Astrocyte (in vitro differentiated cells and primary cell): ENCODE measurements around the gene FILIP1L. TPM values are rescaled to one million over a fixed set of nuclear protein-coding genes. Genes with fewer than 3 reads are reported as not detected.

Experiments
- DNase-seq: peaks from one replicate; pipeline ENCODE4 v3.0.0-alpha.2; 2010; ENCODE audit warnings: low read depth
- FAIRE-seq: peaks from 2 replicates; lab custom pipeline; 2011; peaks lifted over from hg19 to GRCh38; lab: Jason Lieb, UNC
- H2AFZ ChIP-seq: 2 replicates; pipeline ENCODE4 v1.6.0; 2012; ENCODE audit warnings: low read depth, low read length, inconsistent platforms
- H3K27ac ChIP-seq: 2 replicates; pipeline ENCODE4 v1.5.1; 2011; ENCODE audit warnings: low read depth, low read length, inconsistent platforms
- H3K27me3 ChIP-seq: 2 replicates; pipeline ENCODE4 v1.6.0; 2011; ENCODE audit warnings: low read length, inconsistent platforms; ENCODE audit not compliant: insufficient read depth
- H3K36me3 ChIP-seq: 2 replicates; pipeline ENCODE4 v1.5.1; 2011; ENCODE audit warnings: low read length, inconsistent platforms; ENCODE audit not compliant: insufficient read depth
- H3K4me1 ChIP-seq: 2 replicates; pipeline ENCODE4 v1.5.1; 2011; ENCODE audit warnings: low read length, inconsistent platforms; ENCODE audit not compliant: insufficient read depth
- H3K4me2 ChIP-seq: 2 replicates; pipeline ENCODE4 v1.6.0; 2012; ENCODE audit warnings: low read length, inconsistent platforms
- H3K4me3 ChIP-seq: 2 replicates; pipeline ENCODE4 v1.5.1; 2011; ENCODE audit warnings: low read depth, mild to moderate bottlenecking, low read length, inconsistent platforms; ENCODE audit not compliant: insufficient read depth
- H3K79me2 ChIP-seq: 2 replicates; pipeline ENCODE4 v1.6.0; 2012; ENCODE audit warnings: mild to moderate bottlenecking, low read length, inconsistent platforms; ENCODE audit not compliant: insufficient read depth
- H3K9ac ChIP-seq: 2 replicates; pipeline ENCODE4 v1.6.0; 2012; ENCODE audit warnings: mild to moderate bottlenecking, low read length, inconsistent platforms
- H3K9me3 ChIP-seq: 2 replicates; pipeline ENCODE4 v1.5.1; 2012; ENCODE audit warnings: low read depth, mild to moderate bottlenecking, low read length, inconsistent platforms; ENCODE audit not compliant: insufficient read depth
- H4K20me1 ChIP-seq: 2 replicates; pipeline ENCODE4 v1.6.0; 2012; ENCODE audit warnings: low read length, inconsistent platforms; ENCODE audit not compliant: insufficient read depth
- H3K27ac Mint-ChIP-seq: one replicate; pipeline ENCODE4 v1.8.0; 2021; ENCODE audit warnings: mild to moderate bottlenecking, mixed read lengths; ENCODE audit not compliant: unreplicated experiment
- H3K27me3 Mint-ChIP-seq: one replicate; pipeline ENCODE4 v1.8.0; 2021; ENCODE audit warnings: low read depth, mixed read lengths; ENCODE audit not compliant: unreplicated experiment
- H3K36me3 Mint-ChIP-seq: one replicate; pipeline ENCODE4 v1.8.0; 2021; ENCODE audit warnings: low read depth, mixed read lengths; ENCODE audit not compliant: unreplicated experiment
- H3K4me1 Mint-ChIP-seq: one replicate; pipeline ENCODE4 v1.8.0; 2021; ENCODE audit warnings: low read depth, mixed read lengths; ENCODE audit not compliant: unreplicated experiment
- H3K4me3 Mint-ChIP-seq: one replicate; pipeline ENCODE4 v1.8.0; 2021; ENCODE audit warnings: mild to moderate bottlenecking, moderate library complexity, mixed read lengths; ENCODE audit not compliant: unreplicated experiment
- H3K9me3 Mint-ChIP-seq: one replicate; pipeline ENCODE4 v1.8.0; 2021; ENCODE audit warnings: mild to moderate bottlenecking, mixed read lengths; ENCODE audit not compliant: unreplicated experiment
- EZH2 ChIP-seq: IDR thresholded peaks from 2 replicates; pipeline ENCODE4 v1.6.1; 2012; ENCODE audit warnings: mild to moderate bottlenecking, low read length, inconsistent platforms; ENCODE audit not compliant: insufficient read depth
- total RNA-seq: library from RNA; stranded (reverse); gene quantifications from 2 replicates; pipeline ENCODE4 v1.2.1, GENCODE V29; 2021
- TF ChIP-seq, protein P1 (sequence below): IDR thresholded peaks from 2 replicates; pipeline ENCODE4 v1.5.1; 2011; ENCODE audit warnings: low read depth, mild to moderate bottlenecking, inconsistent platforms, low read length, moderate library complexity; ENCODE audit not compliant: insufficient read depth

Gene FILIP1L
- total RNA-seq, 1 donor from 2014 or later = 209 TPM

DNA sequence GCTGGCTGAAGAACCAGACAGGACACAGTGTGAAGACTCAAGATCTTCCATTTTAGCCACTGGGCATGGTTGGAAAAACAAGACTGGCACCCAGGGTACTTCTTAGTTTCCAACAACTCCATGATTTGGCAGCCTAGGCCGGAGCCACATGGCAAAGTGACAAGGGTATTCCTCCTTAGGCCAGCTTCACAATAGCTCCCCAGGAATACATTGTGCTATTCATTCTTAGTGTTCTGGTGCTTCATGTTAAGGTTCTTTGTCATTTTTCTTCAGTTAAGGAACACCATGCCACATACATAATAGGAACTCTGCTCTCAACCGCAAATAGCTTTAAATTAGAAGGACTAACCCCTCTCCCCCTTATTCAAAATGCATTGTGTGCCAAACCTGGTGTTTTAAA is 8.0 kb upstream of the FILIP1L start:
- no peaks in the 10 kb centered on the region for H3K27me3 ChIP-seq
- DNase-seq (no peak), FAIRE-seq (no peak)
- no peaks in the 10 kb centered on the region for H3K36me3 ChIP-seq
- H3K79me2 ChIP-seq = no peaks in the 10 kb centered on the region
- Mint-ChIP-seq H3K4me1 (peaks cover 3% of the 10 kb centered on the region), H3K27ac (no peak overlapping the region), H3K27me3 (no peaks in the 10 kb centered on the region), H3K4me3 (no peak overlapping the region), H3K36me3 (peaks cover 2% of the 10 kb centered on the region), H3K9me3 (peaks cover 1% of the 10 kb centered on the region)
- H2AFZ ChIP-seq = no peak overlapping the region
- TF ChIP-seq EZH2 = no peak
- TF ChIP-seq, protein P1, sequence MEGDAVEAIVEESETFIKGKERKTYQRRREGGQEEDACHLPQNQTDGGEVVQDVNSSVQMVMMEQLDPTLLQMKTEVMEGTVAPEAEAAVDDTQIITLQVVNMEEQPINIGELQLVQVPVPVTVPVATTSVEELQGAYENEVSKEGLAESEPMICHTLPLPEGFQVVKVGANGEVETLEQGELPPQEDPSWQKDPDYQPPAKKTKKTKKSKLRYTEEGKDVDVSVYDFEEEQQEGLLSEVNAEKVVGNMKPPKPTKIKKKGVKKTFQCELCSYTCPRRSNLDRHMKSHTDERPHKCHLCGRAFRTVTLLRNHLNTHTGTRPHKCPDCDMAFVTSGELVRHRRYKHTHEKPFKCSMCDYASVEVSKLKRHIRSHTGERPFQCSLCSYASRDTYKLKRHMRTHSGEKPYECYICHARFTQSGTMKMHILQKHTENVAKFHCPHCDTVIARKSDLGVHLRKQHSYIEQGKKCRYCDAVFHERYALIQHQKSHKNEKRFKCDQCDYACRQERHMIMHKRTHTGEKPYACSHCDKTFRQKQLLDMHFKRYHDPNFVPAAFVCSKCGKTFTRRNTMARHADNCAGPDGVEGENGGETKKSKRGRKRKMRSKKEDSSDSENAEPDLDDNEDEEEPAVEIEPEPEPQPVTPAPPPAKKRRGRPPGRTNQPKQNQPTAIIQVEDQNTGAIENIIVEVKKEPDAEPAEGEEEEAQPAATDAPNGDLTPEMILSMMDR = no peak
- H3K27ac ChIP-seq = no peak overlapping the region
- H4K20me1 ChIP-seq = no peaks in the 10 kb centered on the region
- H3K4me2 ChIP-seq = no peak overlapping the region
- no peak overlapping the region for H3K9ac ChIP-seq
- no peaks in the 10 kb centered on the region for H3K9me3 ChIP-seq
- H3K4me1 ChIP-seq = peaks cover 5% of the 10 kb centered on the region
- H3K4me3 ChIP-seq = no peak overlapping the region

DNA sequence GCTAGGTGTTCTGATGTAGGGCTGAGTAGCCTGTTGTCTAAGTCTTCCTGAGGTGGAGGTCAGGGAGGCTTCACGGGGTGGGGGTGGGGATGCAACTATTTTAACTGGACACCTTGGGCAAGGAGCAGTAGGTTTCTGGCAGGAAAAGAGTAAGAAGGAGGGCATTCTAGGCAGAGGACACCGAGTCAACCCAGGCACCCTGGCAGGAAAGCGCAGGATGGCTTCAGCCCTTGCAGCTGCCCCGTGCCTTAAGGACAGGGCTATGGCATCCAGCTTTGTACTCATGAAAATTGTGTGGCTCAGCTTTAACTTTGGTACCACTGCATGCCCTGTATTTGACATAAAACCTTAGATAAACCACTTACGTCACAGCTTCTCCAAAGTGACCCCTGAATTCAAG is 6.4 kb upstream of the FILIP1L start:
- Histone ChIP-seq H3K36me3 (no peaks in the 10 kb centered on the region), H3K9me3 (no peaks in the 10 kb centered on the region), H3K4me2 (no peak overlapping the region), H3K9ac (no peak overlapping the region), H3K27ac (no peak overlapping the region), H3K27me3 (no peaks in the 10 kb centered on the region), H4K20me1 (no peaks in the 10 kb centered on the region), H2AFZ (no peak overlapping the region), H3K4me1 (peaks cover 5% of the 10 kb centered on the region), H3K4me3 (no peak overlapping the region), H3K79me2 (no peaks in the 10 kb centered on the region)
- peaks cover 3% of the 10 kb centered on the region for H3K4me1 Mint-ChIP-seq
- peaks cover 2% of the 10 kb centered on the region for H3K36me3 Mint-ChIP-seq
- DNase-seq (no peak), FAIRE-seq (no peak)
- no peak overlapping the region for H3K4me3 Mint-ChIP-seq
- peaks cover 1% of the 10 kb centered on the region for H3K9me3 Mint-ChIP-seq
- no peak overlapping the region for H3K27ac Mint-ChIP-seq
- H3K27me3 Mint-ChIP-seq = no peaks in the 10 kb centered on the region
- TF ChIP-seq EZH2 = no peak
- TF ChIP-seq, protein P1 = no peak

GRCh38 chr3:100120012-100120411 is 5.7 kb upstream of the FILIP1L start:
- Histone ChIP-seq H3K27ac (no peak overlapping the region), H3K9ac (no peak overlapping the region), H3K79me2 (no peaks in the 10 kb centered on the region), H3K4me2 (no peak overlapping the region), H3K4me3 (no peak overlapping the region), H3K4me1 (no peaks in the 10 kb centered on the region), H3K36me3 (no peaks in the 10 kb centered on the region), H2AFZ (no peak overlapping the region), H3K9me3 (no peaks in the 10 kb centered on the region), H4K20me1 (no peaks in the 10 kb centered on the region), H3K27me3 (no peaks in the 10 kb centered on the region)
- Mint-ChIP-seq H3K4me3 (no peak overlapping the region), H3K36me3 (peaks cover 2% of the 10 kb centered on the region), H3K27ac (no peak overlapping the region), H3K4me1 (peaks cover under 1% of the 10 kb centered on the region), H3K27me3 (no peaks in the 10 kb centered on the region), H3K9me3 (peaks cover 1% of the 10 kb centered on the region)
- DNase-seq = no peak
- TF ChIP-seq EZH2 = no peak
- TF ChIP-seq, protein P1 = no peak
- no peak for FAIRE-seq
